ENCODE results near the gene EME1. TPM values are rescaled to one million over a fixed set of nuclear protein-coding genes. Genes with fewer than 3 reads are reported as not detected.

The EME1 gene
- total RNA-seq, 1 experiment from 2014 or later, result 10.6 TPM

DNA sequence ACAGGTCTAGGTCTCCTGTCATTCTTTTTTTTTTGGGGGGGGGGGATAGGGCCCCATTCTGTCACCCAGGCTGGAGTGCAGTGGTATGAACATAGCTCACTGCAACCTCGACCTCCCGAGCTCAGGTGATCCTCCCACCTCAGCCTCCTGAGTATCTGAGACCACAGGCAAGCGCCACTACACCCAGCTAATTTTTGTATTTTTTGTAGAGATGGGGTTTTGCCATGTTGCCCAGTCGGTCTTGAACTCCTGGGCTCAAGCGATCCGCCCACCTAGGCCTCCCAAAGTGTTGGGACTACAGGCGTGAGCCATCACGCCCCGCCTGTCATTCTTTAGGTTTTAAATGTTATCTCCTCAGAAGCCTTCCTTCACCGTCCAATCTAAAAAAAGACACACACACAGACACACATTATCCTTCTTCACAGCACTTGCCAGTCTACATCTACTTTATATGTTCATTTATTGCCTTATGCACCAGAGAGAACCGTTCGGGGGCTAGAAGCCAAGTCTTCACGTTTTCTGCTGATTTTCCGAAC, 739 bp upstream of the EME1 start:
- Histone ChIP-seq H3K27me3 (ENCODE audit: low read length) (no peaks in the 10 kb centered on the region), H3K79me2 (ENCODE audit: low read length) (peaks cover 36% of the 10 kb centered on the region), H3K9me3 (ENCODE audit: low read length) (no peaks in the 10 kb centered on the region), H3K4me3 (ENCODE audit: low read length) (peak overlapping the region; percentile 86), H2AFZ (ENCODE audit: low read length) (peak overlapping the region; percentile 73), H3K4me1 (ENCODE audit: low read length) (peaks cover 19% of the 10 kb centered on the region), H3K9ac (ENCODE audit: low read length) (peak overlapping the region; percentile 85), H3K36me3 (ENCODE audit: insufficient read depth, low read length) (peaks cover 26% of the 10 kb centered on the region; the same call in 1 of the 2 replicates), H3K9me2 (replicated peaks; ENCODE audit: insufficient read depth, low read length) (no peaks in the 10 kb centered on the region), H4K20me1 (ENCODE audit: insufficient read depth, low read depth, low read length) (no peaks in the 10 kb centered on the region), H3K27ac (ENCODE audit: low read length) (peak overlapping the region; percentile 60), H3K4me2 (ENCODE audit: low read depth, low read length, poor library complexity, severe bottlenecking) (peak overlapping the region; percentile 85)
- DNase-seq, result no peak

DNA sequence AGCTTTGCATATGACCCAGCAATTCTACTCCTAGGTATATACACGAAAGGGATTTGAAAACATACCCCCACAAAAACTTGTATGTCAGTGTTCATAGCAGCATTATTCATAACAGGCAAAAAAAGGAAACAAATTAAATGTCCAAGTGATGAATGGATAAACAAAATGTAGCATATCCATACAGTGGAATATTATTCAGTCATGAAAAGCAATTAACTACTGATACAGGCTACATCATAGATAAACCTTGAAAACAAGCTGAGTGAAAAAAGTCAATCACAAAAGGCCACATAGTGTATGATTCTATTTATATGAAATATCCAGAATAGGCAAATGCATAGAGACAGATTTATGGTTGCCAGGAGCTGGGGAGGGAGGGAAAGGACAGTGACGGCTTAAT, 676 bp downstream of the EME1 start:
- peak overlapping the region; percentile 85 for H3K4me2 ChIP-seq (ENCODE audit: low read depth, low read length, poor library complexity, severe bottlenecking)
- H3K9me2 ChIP-seq (replicated peaks; ENCODE audit: insufficient read depth, low read length), result no peaks in the 10 kb centered on the region
- peaks cover 18% of the 10 kb centered on the region; the same call in 1 of the 2 replicates for H3K36me3 ChIP-seq (ENCODE audit: insufficient read depth, low read length)
- H2AFZ ChIP-seq (ENCODE audit: low read length), result no peak overlapping the region
- peak overlapping the region; percentile 86 for H3K4me3 ChIP-seq (ENCODE audit: low read length)
- H3K27ac ChIP-seq (ENCODE audit: low read length), result peak overlapping the region; percentile 60
- no peaks in the 10 kb centered on the region for H3K27me3 ChIP-seq (ENCODE audit: low read length)
- DNase-seq, result no peak
- peaks cover 36% of the 10 kb centered on the region for H3K79me2 ChIP-seq (ENCODE audit: low read length)
- peak overlapping the region; percentile 85 for H3K9ac ChIP-seq (ENCODE audit: low read length)
- no peaks in the 10 kb centered on the region for H3K9me3 ChIP-seq (ENCODE audit: low read length)
- H4K20me1 ChIP-seq (ENCODE audit: insufficient read depth, low read depth, low read length), result no peaks in the 10 kb centered on the region
- peaks cover 19% of the 10 kb centered on the region for H3K4me1 ChIP-seq (ENCODE audit: low read length)

DNA sequence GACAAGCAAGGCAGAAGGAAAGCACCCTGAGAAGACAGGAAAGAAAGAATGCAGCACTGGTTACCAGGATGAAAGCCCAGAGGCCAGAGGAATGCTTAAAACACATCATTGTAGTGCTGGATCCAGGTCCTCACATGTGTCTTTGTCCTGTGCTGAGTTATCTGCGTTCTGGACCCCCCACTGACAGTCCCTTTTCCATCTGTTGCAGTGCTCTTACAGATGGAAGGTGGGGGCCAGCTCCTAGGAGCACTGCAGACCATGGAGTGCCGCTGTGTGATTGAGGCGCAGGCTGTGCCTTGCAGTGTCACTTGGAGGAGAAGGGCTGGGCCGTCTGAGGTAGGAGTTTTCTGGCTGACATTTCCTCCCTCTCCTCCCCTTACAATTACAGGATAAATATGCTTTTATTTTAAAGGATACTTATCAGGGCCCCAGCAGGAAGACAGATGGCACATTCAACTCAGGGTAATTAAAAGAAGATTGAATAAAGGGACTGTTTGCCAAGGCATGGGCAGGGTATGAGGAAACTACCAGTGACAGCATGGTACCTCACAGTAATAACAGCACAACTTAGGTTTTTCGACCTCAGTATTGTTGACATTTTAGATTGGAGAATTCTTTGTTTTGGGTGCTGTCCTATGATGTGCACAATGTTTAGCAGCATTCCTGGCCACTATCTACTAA, 3.0 kb downstream of the EME1 start:
- Histone ChIP-seq H3K36me3 (ENCODE audit: insufficient read depth, low read length) (peaks cover 13% of the 10 kb centered on the region; the same call in 1 of the 2 replicates), H3K27me3 (ENCODE audit: low read length) (no peaks in the 10 kb centered on the region), H3K4me1 (ENCODE audit: low read length) (peaks cover 19% of the 10 kb centered on the region), H3K9ac (ENCODE audit: low read length) (no peak overlapping the region), H3K9me3 (ENCODE audit: low read length) (no peaks in the 10 kb centered on the region), H3K79me2 (ENCODE audit: low read length) (peaks cover 26% of the 10 kb centered on the region), H3K4me3 (ENCODE audit: low read length) (no peak overlapping the region), H3K4me2 (ENCODE audit: low read depth, low read length, poor library complexity, severe bottlenecking) (no peak overlapping the region), H4K20me1 (ENCODE audit: insufficient read depth, low read depth, low read length) (no peaks in the 10 kb centered on the region), H2AFZ (ENCODE audit: low read length) (no peak overlapping the region), H3K27ac (ENCODE audit: low read length) (no peak overlapping the region), H3K9me2 (replicated peaks; ENCODE audit: insufficient read depth, low read length) (no peaks in the 10 kb centered on the region)
- no peak for DNase-seq

DNA sequence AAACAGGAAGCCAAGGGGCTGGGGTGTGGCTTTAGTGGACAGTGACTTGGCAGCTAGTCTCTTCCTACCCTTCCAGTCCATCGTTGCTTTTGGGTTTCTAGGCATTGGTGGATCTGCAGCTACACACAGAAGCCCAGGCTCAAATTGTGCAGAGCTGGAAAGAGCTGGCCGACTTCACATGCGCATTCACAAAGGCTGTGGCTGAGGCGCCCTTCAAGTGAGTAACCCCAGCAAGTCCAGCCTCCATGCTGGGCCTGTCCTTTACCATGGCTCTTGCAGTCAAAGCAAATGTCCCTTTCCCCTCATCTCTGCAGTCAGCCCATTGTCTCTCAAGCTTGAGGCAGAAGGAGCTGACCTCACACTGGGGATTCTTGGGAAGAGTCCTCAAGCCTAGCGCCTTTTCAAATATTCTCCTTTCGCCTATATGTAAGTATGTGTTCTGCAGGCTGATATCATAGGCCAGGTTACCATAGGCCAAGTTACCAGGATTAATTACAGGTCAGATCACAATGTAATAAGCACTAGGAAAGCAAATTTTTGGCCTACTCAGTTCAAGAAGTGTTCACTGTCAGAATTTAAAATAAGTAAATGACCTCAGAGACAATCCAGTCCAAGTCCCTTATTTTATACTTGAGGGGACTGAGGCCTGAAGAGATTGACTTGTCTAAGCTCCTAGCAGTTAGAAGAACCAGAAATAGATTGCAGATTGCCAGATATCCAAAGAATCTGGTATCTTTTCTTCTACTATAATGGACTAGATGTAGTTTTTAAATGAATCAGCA, 6.5 kb downstream of the EME1 start:
- Histone ChIP-seq H3K36me3 (ENCODE audit: insufficient read depth, low read length) (peaks cover 39% of the 10 kb centered on the region; the same call in 1 of the 2 replicates), H3K27ac (ENCODE audit: low read length) (no peak overlapping the region), H3K9ac (ENCODE audit: low read length) (no peak overlapping the region), H3K9me3 (ENCODE audit: low read length) (no peaks in the 10 kb centered on the region), H3K4me2 (ENCODE audit: low read depth, low read length, poor library complexity, severe bottlenecking) (no peak overlapping the region), H2AFZ (ENCODE audit: low read length) (no peak overlapping the region), H3K27me3 (ENCODE audit: low read length) (no peaks in the 10 kb centered on the region), H3K9me2 (replicated peaks; ENCODE audit: insufficient read depth, low read length) (no peaks in the 10 kb centered on the region), H3K79me2 (ENCODE audit: low read length) (no peaks in the 10 kb centered on the region), H3K4me1 (ENCODE audit: low read length) (no peaks in the 10 kb centered on the region), H3K4me3 (ENCODE audit: low read length) (no peak overlapping the region), H4K20me1 (ENCODE audit: insufficient read depth, low read depth, low read length) (no peaks in the 10 kb centered on the region)
- no peak for DNase-seq

DNA sequence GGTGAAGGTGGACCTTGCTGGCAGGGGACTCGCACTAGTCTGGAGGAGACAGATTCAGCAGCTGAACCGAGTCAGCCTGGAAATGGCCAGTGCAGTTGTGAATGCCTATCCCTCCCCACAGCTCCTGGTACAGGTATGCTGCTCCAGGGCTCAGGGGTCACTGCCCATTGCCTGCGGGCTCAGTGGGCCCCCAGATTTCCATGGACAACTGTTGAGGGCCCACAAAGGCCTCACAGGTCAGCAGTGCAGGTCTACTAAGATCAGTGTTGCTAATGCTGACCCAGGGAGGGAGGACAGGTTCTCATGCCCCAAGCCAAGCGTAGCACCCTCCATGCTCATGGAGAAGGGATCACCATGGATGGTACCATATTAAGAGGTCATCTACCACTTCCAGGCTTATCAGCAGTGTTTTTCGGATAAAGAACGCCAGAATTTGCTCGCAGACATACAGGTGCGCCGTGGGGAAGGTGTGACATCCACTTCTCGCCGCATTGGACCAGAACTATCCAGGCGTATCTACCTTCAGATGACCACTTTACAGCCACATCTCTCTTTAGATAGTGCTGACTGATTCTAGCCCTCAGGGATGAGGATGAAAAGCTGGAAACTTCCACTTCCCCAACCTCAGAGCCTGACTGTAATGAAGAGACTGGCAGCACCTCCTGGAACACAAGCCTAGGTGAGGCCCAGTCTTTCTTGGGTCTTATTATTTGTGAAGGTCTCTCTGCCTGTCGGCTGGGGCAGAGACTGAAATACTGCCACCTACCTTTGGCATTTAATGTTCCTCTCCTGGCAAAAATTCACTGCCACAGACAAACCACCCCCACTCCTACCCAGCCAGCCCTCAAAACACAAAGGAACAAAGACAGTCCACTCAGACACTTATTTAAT, 7.6 kb downstream of the EME1 start:
- Histone ChIP-seq H4K20me1 (ENCODE audit: insufficient read depth, low read depth, low read length) (no peaks in the 10 kb centered on the region), H3K27me3 (ENCODE audit: low read length) (no peaks in the 10 kb centered on the region), H3K9me3 (ENCODE audit: low read length) (no peaks in the 10 kb centered on the region), H2AFZ (ENCODE audit: low read length) (no peak overlapping the region), H3K4me2 (ENCODE audit: low read depth, low read length, poor library complexity, severe bottlenecking) (no peak overlapping the region), H3K36me3 (ENCODE audit: insufficient read depth, low read length) (peaks cover 39% of the 10 kb centered on the region; the same call in 1 of the 2 replicates), H3K79me2 (ENCODE audit: low read length) (no peaks in the 10 kb centered on the region), H3K9ac (ENCODE audit: low read length) (no peak overlapping the region), H3K9me2 (replicated peaks; ENCODE audit: insufficient read depth, low read length) (no peaks in the 10 kb centered on the region), H3K4me3 (ENCODE audit: low read length) (no peak overlapping the region), H3K4me1 (ENCODE audit: low read length) (no peaks in the 10 kb centered on the region), H3K27ac (ENCODE audit: low read length) (no peak overlapping the region)
- DNase-seq, result no peak

DNA sequence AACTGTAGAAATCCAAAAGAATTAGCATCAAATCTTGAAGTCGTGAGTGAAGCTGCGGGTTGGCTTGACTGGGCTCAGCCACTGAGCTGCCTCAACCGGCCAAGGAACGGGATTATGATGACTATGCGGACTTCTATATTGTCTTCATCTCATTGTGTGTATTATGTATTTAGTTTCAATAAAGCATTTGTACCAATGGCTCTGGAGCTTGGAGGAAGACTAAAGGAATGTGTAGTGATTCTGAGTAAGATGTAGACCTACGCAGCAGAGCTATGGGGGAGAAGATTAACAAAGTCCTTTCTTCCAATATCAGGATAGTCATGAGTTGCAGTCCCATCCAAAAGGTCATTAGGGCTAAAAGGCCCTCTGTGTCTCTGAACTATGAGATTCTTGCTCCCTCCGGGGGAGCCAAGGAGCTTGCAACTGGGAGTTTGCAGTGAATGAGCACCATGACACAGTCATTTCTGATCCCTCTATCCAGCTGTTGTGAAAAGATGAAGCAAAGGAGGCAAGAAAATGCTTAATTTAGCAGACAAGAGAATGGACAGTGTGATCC, 8.3 kb downstream of the EME1 start:
- Histone ChIP-seq H3K9ac (ENCODE audit: low read length) (no peak overlapping the region), H3K4me1 (ENCODE audit: low read length) (no peaks in the 10 kb centered on the region), H3K36me3 (ENCODE audit: insufficient read depth, low read length) (peaks cover 42% of the 10 kb centered on the region; the same call in 1 of the 2 replicates), H3K4me3 (ENCODE audit: low read length) (no peak overlapping the region), H2AFZ (ENCODE audit: low read length) (no peak overlapping the region), H3K79me2 (ENCODE audit: low read length) (no peaks in the 10 kb centered on the region), H3K4me2 (ENCODE audit: low read depth, low read length, poor library complexity, severe bottlenecking) (no peak overlapping the region), H3K27ac (ENCODE audit: low read length) (no peak overlapping the region), H4K20me1 (ENCODE audit: insufficient read depth, low read depth, low read length) (no peaks in the 10 kb centered on the region), H3K9me3 (ENCODE audit: low read length) (no peaks in the 10 kb centered on the region), H3K27me3 (ENCODE audit: low read length) (no peaks in the 10 kb centered on the region), H3K9me2 (replicated peaks; ENCODE audit: insufficient read depth, low read length) (no peaks in the 10 kb centered on the region)
- DNase-seq, result no peak

DNA sequence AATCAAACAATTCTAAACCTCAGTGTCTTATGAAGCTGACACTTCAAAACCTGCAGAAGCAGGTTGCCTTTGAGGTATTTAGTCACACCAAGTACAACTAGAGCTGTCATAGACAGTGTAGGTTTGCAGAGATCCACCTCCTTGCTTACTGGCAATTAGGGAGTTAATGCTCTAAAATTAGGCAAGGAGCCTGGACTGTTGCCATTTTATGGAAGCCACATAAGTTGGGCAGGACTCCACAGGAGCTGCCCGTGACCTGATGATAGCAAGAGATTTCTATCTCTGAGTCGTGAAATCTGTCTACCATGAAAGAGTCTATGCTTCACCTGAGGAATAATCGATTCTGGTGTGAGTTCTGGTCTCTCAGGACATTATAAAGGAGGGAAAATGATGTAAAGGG, 8.9 kb downstream of the EME1 start:
- no peak for DNase-seq
- H3K27ac ChIP-seq (ENCODE audit: low read length), result no peak overlapping the region
- no peak overlapping the region for H3K4me3 ChIP-seq (ENCODE audit: low read length)
- H2AFZ ChIP-seq (ENCODE audit: low read length), result no peak overlapping the region
- H3K4me1 ChIP-seq (ENCODE audit: low read length), result no peaks in the 10 kb centered on the region
- no peaks in the 10 kb centered on the region for H3K79me2 ChIP-seq (ENCODE audit: low read length)
- no peaks in the 10 kb centered on the region for H3K9me2 ChIP-seq (replicated peaks; ENCODE audit: insufficient read depth, low read length)
- no peaks in the 10 kb centered on the region for H3K27me3 ChIP-seq (ENCODE audit: low read length)
- H3K36me3 ChIP-seq (ENCODE audit: insufficient read depth, low read length), result peaks cover 46% of the 10 kb centered on the region
- H3K9ac ChIP-seq (ENCODE audit: low read length), result no peak overlapping the region
- no peaks in the 10 kb centered on the region for H4K20me1 ChIP-seq (ENCODE audit: insufficient read depth, low read depth, low read length)
- H3K9me3 ChIP-seq (ENCODE audit: low read length), result no peaks in the 10 kb centered on the region
- no peak overlapping the region for H3K4me2 ChIP-seq (ENCODE audit: low read depth, low read length, poor library complexity, severe bottlenecking)

Data from Karpas-422 (cell line).